IMR-90 (cell line): ENCODE results near the gene BRD4. TPM values are rescaled to one million over a fixed set of nuclear protein-coding genes. Genes with fewer than 3 reads are reported as not detected.

Source experiments
- ATAC-seq: fragments of 200-7000 bp; cut with Tn5 transposase; 2 replicates; pipeline ENCODE4 v1.9.1; 2020; ENCODE audit warnings: low read depth, mild to moderate bottlenecking, moderate library complexity
- BruUV-seq: library from RNA; stranded (reverse); fragments of 400-500 nt; replicated peaks from 2 replicates; lab custom pipeline; 2021; lab: Mats Ljungman, UMichigan
- CTCF ChIA-PET: fragments of 300-600 bp; formaldehyde crosslinking; extraction: SDS; loops from one replicate; lab custom pipeline; 2021; ENCODE audit warnings: antibody characterized with exemption; lab: Yijun Ruan, JAX
- POLR2A ChIA-PET: fragments of 300-600 bp; sonication (Branson Sonifier 250); formaldehyde crosslinking; loops from one replicate; lab custom pipeline; 2022; ENCODE audit warnings: antibody characterized with exemption; ENCODE audit not compliant: unreplicated experiment; lab: Charles Lee
- DNase-seq: peaks from one replicate; pipeline ENCODE4 v3.0.0; 2013
- H2AFZ ChIP-seq: replicated peaks from 2 replicates; pipeline ENCODE3; 2013; ENCODE audit warnings: low read length, mild to moderate bottlenecking; ENCODE audit not compliant: poor library complexity
- H2AK5ac ChIP-seq: 2 replicates; pipeline ENCODE4 v1.6.1; 2013; ENCODE audit warnings: low read depth, low read length, inconsistent platforms
- H2AK9ac ChIP-seq: replicated peaks from 2 replicates; pipeline ENCODE3; 2013; ENCODE audit warnings: mild to moderate bottlenecking, low read depth, low read length, moderate library complexity; ENCODE audit not compliant: poor library complexity
- H2BK120ac ChIP-seq: 2 replicates; pipeline ENCODE4 v1.6.1; 2013; ENCODE audit warnings: low read depth, low read length, inconsistent platforms
- H2BK15ac ChIP-seq: 3 replicates; pipeline ENCODE4 v1.6.1; 2013; ENCODE audit warnings: low read depth, low read length, inconsistent platforms
- H2BK20ac ChIP-seq: 2 replicates; pipeline ENCODE4 v1.6.1; 2013; ENCODE audit warnings: low read depth, mild to moderate bottlenecking, inconsistent platforms, low read length, moderate library complexity
- H2BK5ac ChIP-seq: 2 replicates; pipeline ENCODE4 v1.6.1; 2013; ENCODE audit warnings: mild to moderate bottlenecking, low read depth, low read length, inconsistent platforms; ENCODE audit not compliant: poor library complexity, severe bottlenecking
- H3K14ac ChIP-seq: replicated peaks from 2 replicates; pipeline ENCODE4 v1.6.1; 2013; ENCODE audit warnings: low read depth, low read length, inconsistent platforms
- H3K18ac ChIP-seq: 2 replicates; pipeline ENCODE4 v1.6.1; 2013; ENCODE audit warnings: low read depth, low read length, control low read depth
- H3K23ac ChIP-seq: 2 replicates; pipeline ENCODE4 v1.6.1; 2013; ENCODE audit warnings: low read depth, low read length, inconsistent platforms
- H3K27ac ChIP-seq: 2 replicates; pipeline ENCODE4 v1.5.1; 2013; ENCODE audit warnings: mild to moderate bottlenecking, control low read depth, low read length; ENCODE audit not compliant: insufficient read depth
- H3K27me3 ChIP-seq: 2 replicates; pipeline ENCODE4 v1.6.1; 2013; ENCODE audit warnings: low read length; ENCODE audit not compliant: control insufficient read depth, insufficient read depth
- H3K36me3 ChIP-seq: 2 replicates; pipeline ENCODE4 v1.6.1; 2013; ENCODE audit warnings: low read length, mixed read lengths; ENCODE audit not compliant: control insufficient read depth, insufficient read depth
- H3K4ac ChIP-seq: 2 replicates; pipeline ENCODE4 v1.6.1; 2013; ENCODE audit warnings: low read depth, low read length, inconsistent platforms
- H3K4me1 ChIP-seq: 2 replicates; pipeline ENCODE4 v1.6.1; 2013; ENCODE audit warnings: low read length, mixed read lengths; ENCODE audit not compliant: control insufficient read depth, insufficient read depth
- H3K4me2 ChIP-seq: 2 replicates; pipeline ENCODE4 v1.6.1; 2013; ENCODE audit warnings: low read depth, mild to moderate bottlenecking, control low read depth, low read length, moderate library complexity
- H3K4me3 ChIP-seq: 2 replicates; pipeline ENCODE4 v1.5.1; 2013; ENCODE audit warnings: low read depth, mild to moderate bottlenecking, control low read depth, low read length, moderate library complexity; ENCODE audit not compliant: insufficient read depth
- H3K56ac ChIP-seq: 2 replicates; pipeline ENCODE4 v1.6.1; 2013; ENCODE audit warnings: low read length, inconsistent platforms; ENCODE audit not compliant: insufficient read depth; ENCODE audit errors: extremely low read depth
- H3K79me1 ChIP-seq, 2 experiments: 2 replicates each; pipeline ENCODE4 v1.6.1; 2013; ENCODE audit warnings: low read length in 2 of 2, inconsistent platforms in 1 of 2, low read depth in 1 of 2
- H3K9ac ChIP-seq: 2 replicates; pipeline ENCODE4 v1.6.1; 2013; ENCODE audit warnings: low read depth, low read length, control low read depth
- H3K9me1 ChIP-seq: 2 replicates; pipeline ENCODE4 v1.6.1; 2013; ENCODE audit warnings: low read length, inconsistent platforms; ENCODE audit not compliant: insufficient read depth
- H3K9me3 ChIP-seq: 2 replicates; pipeline ENCODE4 v1.6.1; 2013; ENCODE audit warnings: low read length; ENCODE audit not compliant: control insufficient read depth, insufficient read depth
- H4K20me1 ChIP-seq: 2 replicates; pipeline ENCODE4 v1.6.1; 2013; ENCODE audit warnings: low read length, inconsistent platforms; ENCODE audit not compliant: insufficient read depth
- H4K5ac ChIP-seq: 2 replicates; pipeline ENCODE4 v1.6.1; 2013; ENCODE audit warnings: mild to moderate bottlenecking, low read depth, low read length, control low read depth
- H4K8ac ChIP-seq, 2 experiments: 2 replicates each; pipeline ENCODE4 v1.6.1; 2013; ENCODE audit warnings: low read depth in 2 of 2, low read length in 2 of 2, control low read depth in 1 of 2, inconsistent platforms in 1 of 2
- H4K91ac ChIP-seq: 2 replicates; pipeline ENCODE4 v1.6.1; 2013; ENCODE audit warnings: low read depth, low read length, inconsistent platforms; ENCODE audit not compliant: insufficient read depth
- CHD1 ChIP-seq: IDR thresholded peaks from 2 replicates; pipeline ENCODE4 v1.6.1; 2012; ENCODE audit warnings: low read depth, low read length, improper control_type of control experiment
- CTCF ChIP-seq: conservative IDR thresholded peaks from 2 replicates; pipeline ENCODE4 v1.5.1; 2012; ENCODE audit warnings: mild to moderate bottlenecking, low read depth, low read length, improper control_type of control experiment
- ELK1 ChIP-seq: fragments of 150-350 bp; IDR thresholded peaks from 2 replicates; pipeline ENCODE4 v1.6.1; 2016; ENCODE audit warnings: low read depth, mild to moderate bottlenecking, low read length, moderate library complexity, borderline replicate concordance
- FOS ChIP-seq: fragments of 150-350 bp; IDR thresholded peaks from 2 replicates; pipeline ENCODE4 v1.6.1; 2016; ENCODE audit warnings: low read depth, low read length
- MAZ ChIP-seq: IDR thresholded peaks from 2 replicates; pipeline ENCODE4 v1.6.1; 2012; ENCODE audit warnings: low read depth, mild to moderate bottlenecking, low read length, improper control_type of control experiment, moderate library complexity, borderline replicate concordance
- NFE2L2 ChIP-seq: fragments of 150-350 bp; IDR thresholded peaks from 2 replicates; pipeline ENCODE4 v1.6.1; 2016; ENCODE audit warnings: low read depth, mild to moderate bottlenecking, low read length
- RAD21 ChIP-seq: IDR thresholded peaks from 2 replicates; pipeline ENCODE4 v1.6.1; 2012; ENCODE audit warnings: low read length, improper control_type of control experiment
- SMC3 ChIP-seq: fragments of 150-350 bp; IDR thresholded peaks from 2 replicates; pipeline ENCODE4 v1.6.1; 2016; ENCODE audit warnings: low read depth, mild to moderate bottlenecking, antibody characterized with exemption, low read length, moderate library complexity
- USF2 ChIP-seq: fragments of 150-350 bp; IDR thresholded peaks from 2 replicates; pipeline ENCODE4 v1.6.1; 2017; ENCODE audit warnings: mild to moderate bottlenecking, antibody characterized with exemption, low read length, low read depth
- WGBS, 2 experiments: methylation state at CpG; one replicate each; pipeline versions ENCODE4 v1.1.5 to v1.1.7; 2013; ENCODE audit warnings: missing lambda C conversion rate in 2 of 2; ENCODE audit not compliant: insufficient read length in 1 of 2; ENCODE audit errors: extremely low coverage in 2 of 2; 5-methylcytosine and 5-hydroxymethylcytosine counted together
- dilution Hi-C: fragments of 300-500 bp; cut with HindIII; formaldehyde crosslinking; loops from one replicate; pipeline ENCODE4 v1.14.3; 2018; ENCODE audit warnings: low sequenced_read_pairs; ENCODE audit not compliant: unreplicated experiment
- in situ Hi-C: fragments of 300-500 bp; cut with MboI; formaldehyde crosslinking; loops from 3 replicates; pipeline ENCODE4 v1.14.3; 2019; ENCODE audit warnings: low sequenced_read_pairs, inconsistent platforms, mixed read lengths
- intact Hi-C: fragments of 100-400 bp; cut with micrococcal nuclease; formaldehyde crosslinking; loops from 2 replicates; pipeline ENCODE4 v1.10.0; 2022
- polyA plus RNA-seq, 3 experiments: library from polyadenylated mRNA; depleted of rRNA; stranded (reverse); fragments of >200 nt; gene quantifications; 2 replicates each; pipeline ENCODE4 v1.2.3, GENCODE V29; 2012; ENCODE audit warnings: low replicate concordance in 1 of 3
- total RNA-seq: library from RNA; depleted of rRNA; stranded (reverse); fragments of >200 nt; gene quantifications from 2 replicates; pipeline ENCODE4 v1.2.3, GENCODE V29; 2012

BRD4 gene
- total and polyA plus RNA-seq, 2 of the 4 experiments (the other 2 are of a cell fraction), result 7.0 to 21.1 TPM

- ChIA-PET CTCF (interaction anchor here (0.9 to 1.1 kb wide), 2 partner anchors 12 to 103 kb away, joined by 3 to 5 read pairs; no protein-coding TSS in a partner anchor), POLR2A (no interaction called here)
- no peak overlapping the region for H4K91ac ChIP-seq
- H3K4ac ChIP-seq, result peak overlapping the region; percentile 28
- peaks cover 24% of the 10 kb centered on the region for H3K36me3 ChIP-seq
- H3K14ac ChIP-seq, result 0 out of 2 replicates have a peak overlapping the region, but pooled peaks have one; percentile 25
- DNase-seq (peak; percentile 59), ATAC-seq (peak; percentile 16; the same call in 1 of the 2 replicates)
- H3K18ac ChIP-seq, result no peak overlapping the region
- H4K8ac ChIP-seq, result peak overlapping the region in 1 of 2 experiments; percentile 32; a peak in 1 of 4 replicates
- no peaks in the 10 kb centered on the region for H3K9me3 ChIP-seq
- in situ Hi-C loops (no loop called here), intact Hi-C loops (loop anchor here (5.0 kb wide), 1 partner anchor 57 kb away; no protein-coding TSS in a partner anchor), dilution Hi-C loops (no loop called here)
- H2AFZ ChIP-seq, result peak overlapping the region; percentile 71
- no peak overlapping the region for H2BK5ac ChIP-seq
- peak overlapping the region; percentile 54 for H2AK5ac ChIP-seq
- no peak overlapping the region for H3K9ac ChIP-seq
- H2BK120ac ChIP-seq, result no peak overlapping the region
- H2BK20ac ChIP-seq, result no peak overlapping the region
- no peaks in the 10 kb centered on the region for H3K27me3 ChIP-seq
- WGBS, 2 experiments, result no CpG with 5 or more reads among the region's 6 CpGs
- no peak overlapping the region for H3K27ac ChIP-seq
- H4K5ac ChIP-seq, result no peak overlapping the region
- TF ChIP-seq MAZ (no peak), SMC3 (no peak), FOS (no peak), USF2 (no peak), CTCF (no peak), RAD21 (no peak), ELK1 (no peak), CHD1 (no peak), NFE2L2 (no peak)
- peaks cover 11% of the 10 kb centered on the region for H3K9me1 ChIP-seq
- H2BK15ac ChIP-seq, result no peak overlapping the region; the same call in 2 of the 3 replicates
- H3K79me1 ChIP-seq, result peaks cover 18 to 49% of the 10 kb centered on the region in 2 experiments
- no TSS peak for BruUV-seq
- H3K4me2 ChIP-seq, result peak overlapping the region; percentile 50
- peak overlapping the region; percentile 89 for H2AK9ac ChIP-seq
- peaks cover 22% of the 10 kb centered on the region for H4K20me1 ChIP-seq
- H3K4me3 ChIP-seq, result no peak overlapping the region
- H3K4me1 ChIP-seq, result peaks cover 13% of the 10 kb centered on the region
- H3K23ac ChIP-seq, result peak overlapping the region; percentile 31; the same call in 1 of the 2 replicates
- H3K56ac ChIP-seq, result no peak overlapping the region; the same call in 1 of the 2 replicates
Observed at GRCh38 chr19:15194938-15195337, 137.4 kb downstream of the BRD4 start.
